NCI-H1092 (cell line): ENCODE measurements around the gene PON2.
"Not testable (repeated sequence)": the region's sequence is repeated elsewhere in the genome, so short reads cannot be mapped to it uniquely, and the experiment has no call there.

Experiments
- DNase-seq: peaks from one replicate; lab custom pipeline; 2025; lab: John Stamatoyannopoulos, UW

The PON2 gene

DNA sequence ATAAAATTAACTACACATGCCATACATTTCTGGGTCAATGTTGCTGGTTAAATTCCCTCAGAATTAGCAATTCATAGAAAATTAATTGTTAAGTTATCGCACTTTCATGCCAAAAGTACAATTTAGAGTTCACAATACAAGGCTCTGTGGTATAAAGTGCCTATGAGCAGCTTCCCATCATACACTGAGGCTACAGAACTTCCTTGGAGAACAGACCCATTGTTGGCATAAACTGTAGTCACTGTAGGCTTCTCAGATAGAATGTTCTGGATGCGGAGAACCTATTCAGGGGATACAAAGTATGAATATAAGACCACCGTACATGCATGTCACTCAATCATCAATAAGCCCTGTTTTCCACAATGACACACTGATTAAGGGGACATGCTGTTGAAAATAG, 29.6 kb downstream of the PON2 start:
- DNase-seq, result no peak

DNA sequence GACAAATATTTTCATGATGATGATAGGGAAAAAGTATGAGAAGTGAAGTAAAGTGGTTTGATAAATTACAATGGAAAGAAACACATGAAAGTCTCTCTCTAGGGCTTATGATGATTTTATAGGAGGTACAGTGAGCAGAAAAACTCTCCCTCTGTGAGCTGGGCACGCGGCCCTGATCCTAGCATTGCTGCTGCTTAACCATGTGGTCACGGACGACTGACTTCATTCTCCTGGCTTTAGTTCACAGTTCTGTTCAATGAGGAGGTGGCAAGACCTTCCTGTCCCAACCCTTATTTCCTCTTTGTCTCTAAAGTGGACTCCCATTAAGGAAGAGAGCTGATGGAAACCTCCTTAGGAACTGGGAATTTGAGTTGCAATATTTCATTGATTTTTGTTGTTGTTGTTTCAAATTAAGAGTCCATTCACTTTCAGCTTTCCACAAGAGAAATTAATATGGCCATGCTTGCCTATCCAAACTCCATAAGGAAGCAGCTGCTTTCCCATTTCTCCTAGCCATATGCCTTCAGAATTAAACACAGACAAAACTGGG, 30.4 kb downstream of the PON2 start:
- DNase-seq, result peak; percentile 71

GRCh38 chr7:95398155-95398940, 36.5 kb downstream of the PON2 start:
- no peak for DNase-seq

- DNase-seq, result no peak
Observed at GRCh38 chr7:95397381-95397780, 37.4 kb downstream of the PON2 start.

GRCh38 chr7:95396136-95397032, 38.4 kb downstream of the PON2 start, which contains the start of gene PON3:
Gene PON3 (minus strand): TSS chr7:95396375. CDS start chr7:95396350, 25 bp downstream.
- DNase-seq, result no peak

- DNase-seq, result no peak
Observed at GRCh38 chr7:95395755-95396135, 39.1 kb downstream of the PON2 start.

- DNase-seq, result no peak
Observed at GRCh38 chr7:95394370-95394769, 40.5 kb downstream of the PON2 start.

GRCh38 chr7:95391761-95392160, 43.1 kb downstream of the PON2 start:
- DNase-seq, result no peak

DNA sequence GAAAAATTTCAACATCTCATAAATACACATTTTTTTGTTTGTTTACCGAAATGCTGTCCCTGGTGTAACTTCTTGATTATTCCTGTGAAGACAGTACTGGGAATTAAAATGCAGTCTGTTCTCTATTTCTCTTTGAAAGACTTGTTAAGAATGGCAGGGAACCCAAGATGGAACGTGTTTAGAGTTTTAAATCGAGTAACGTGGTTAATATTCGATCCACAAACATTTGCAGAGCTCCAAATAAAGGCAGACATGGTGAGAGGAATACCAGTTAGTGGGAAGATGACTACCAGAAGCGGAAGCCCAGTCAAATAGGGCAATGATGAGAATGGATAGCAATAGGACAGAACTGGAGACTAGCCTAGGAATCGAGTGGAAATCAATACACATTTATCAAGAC, 45.3 kb downstream of the PON2 start:
- DNase-seq, result no peak

- DNase-seq, result not testable (repeated sequence)
Observed at GRCh38 chr7:95379457-95379856, 55.4 kb downstream of the PON2 start.

DNA sequence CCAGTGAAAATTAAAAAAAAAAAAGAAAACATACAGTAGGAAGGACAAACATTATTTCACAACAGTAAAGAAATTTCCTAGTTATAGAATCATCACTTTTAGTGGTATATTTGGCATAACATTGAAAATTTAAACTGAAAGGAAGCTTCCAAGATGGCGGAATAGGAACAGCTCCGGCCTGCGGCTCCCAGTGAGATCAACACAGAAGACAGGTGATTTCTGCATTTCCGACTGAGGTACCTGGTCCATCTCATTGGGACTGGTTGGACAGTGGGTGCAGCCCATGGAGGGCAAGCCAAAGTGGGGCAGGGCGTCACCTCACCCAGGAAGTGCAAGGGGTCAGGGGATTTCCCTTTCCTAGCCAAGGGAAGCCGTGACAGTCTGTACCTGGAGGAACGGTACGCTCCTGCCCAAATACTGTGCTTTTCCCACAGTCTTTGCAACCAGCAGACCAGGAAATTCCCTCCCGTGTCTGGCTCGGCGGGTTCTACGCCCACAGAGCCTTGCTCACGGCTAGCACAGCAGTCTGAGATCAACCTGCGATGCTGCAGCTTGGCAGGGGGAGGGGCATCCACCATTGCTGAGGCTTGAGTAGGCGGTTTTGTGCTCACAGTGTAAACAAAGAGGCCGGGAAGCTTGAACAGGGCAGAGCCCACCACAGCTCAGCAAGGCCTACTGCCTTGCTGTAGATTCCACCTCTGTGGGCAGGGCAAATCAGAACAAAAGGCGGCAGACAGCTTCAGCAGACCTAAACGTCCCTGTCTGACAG, 58.0 kb downstream of the PON2 start:
- no peak for DNase-seq

DNA sequence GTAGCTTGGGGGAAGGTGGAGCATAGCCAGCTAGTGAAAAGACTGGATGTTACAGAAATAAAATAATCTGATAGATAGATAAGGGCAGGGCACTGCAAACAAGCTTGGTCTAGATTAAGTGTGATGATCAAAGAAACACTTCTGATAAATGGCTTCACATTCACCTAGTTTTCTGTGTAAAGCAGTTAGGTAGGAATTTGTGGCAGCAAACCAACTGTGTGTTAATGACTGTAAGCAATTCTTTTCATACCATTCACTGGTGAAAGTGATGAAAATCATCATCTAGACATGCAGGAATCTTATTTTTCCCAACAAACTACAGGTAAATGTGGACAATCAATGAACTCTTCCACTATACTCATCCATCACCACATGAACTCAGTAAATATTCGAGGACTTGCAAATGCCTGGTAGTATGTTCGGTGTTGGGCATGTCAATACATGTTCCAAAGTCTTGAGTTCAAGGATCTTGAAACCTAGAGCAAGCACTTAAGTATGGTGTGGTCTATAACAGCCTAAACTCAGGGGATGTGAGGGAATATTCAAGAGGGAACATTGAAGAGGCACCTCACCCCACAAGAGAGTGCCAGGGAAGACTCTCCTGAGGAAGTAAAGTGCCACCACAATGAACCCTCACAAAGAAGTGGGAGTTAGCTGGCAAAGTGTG, 59.1 kb downstream of the PON2 start:
- DNase-seq, result no peak

- no peak for DNase-seq
Observed at GRCh38 chr7:95373323-95373722, 61.5 kb downstream of the PON2 start.

DNA sequence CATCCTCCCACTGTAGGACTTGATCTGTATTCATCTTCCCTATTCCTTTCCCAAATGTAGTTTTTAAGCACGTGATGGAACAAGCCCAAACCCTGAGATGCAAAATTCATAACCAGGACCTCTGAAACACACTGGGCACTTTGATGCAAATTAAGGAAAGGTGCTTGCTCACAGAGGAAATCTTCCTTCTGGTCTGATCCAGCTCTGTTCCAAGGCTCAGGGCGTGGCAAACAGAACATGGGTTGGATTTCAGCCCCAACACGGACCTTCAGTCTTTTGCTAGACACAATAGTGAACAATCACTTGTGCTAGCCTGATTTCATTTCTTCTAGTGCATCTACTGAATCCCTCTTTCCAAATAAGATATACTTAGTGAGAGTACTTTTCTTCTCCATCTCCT, 66.6 kb downstream of the PON2 start:
- DNase-seq, result no peak

- DNase-seq, result no peak
Observed at GRCh38 chr7:95367606-95368005, 67.2 kb downstream of the PON2 start.

GRCh38 chr7:95365151-95365550, 69.7 kb downstream of the PON2 start:
- DNase-seq, result no peak

DNA sequence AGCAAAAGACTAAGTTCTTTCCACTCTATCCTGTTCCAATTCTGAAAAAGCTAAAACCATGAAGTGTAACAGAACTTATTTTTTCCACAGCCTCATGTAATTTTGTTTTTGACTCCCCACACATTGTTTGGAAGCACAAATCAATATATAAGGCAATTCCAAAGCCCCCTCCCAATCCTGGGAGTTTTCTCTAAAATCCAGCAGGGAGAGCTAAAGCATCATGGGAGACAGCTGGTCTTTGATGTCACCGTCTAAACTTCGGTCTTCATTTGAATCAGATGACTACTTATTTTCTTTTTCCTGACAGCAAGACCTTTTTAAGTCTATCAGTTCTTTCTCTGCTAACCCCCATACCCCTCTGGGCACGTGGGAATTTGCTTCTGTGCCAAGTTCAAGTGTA, 77.2 kb downstream of the PON2 start:
- no peak for DNase-seq
